HEK293T (cell line): ENCODE measurements around the gene CDK17.
"Not testable (repeated sequence)": the region's sequence is repeated elsewhere in the genome, so short reads cannot be mapped to it uniquely, and the experiment has no call there.

Experiments
- CTCF ChIA-PET: fragments of 350-600 bp; formaldehyde crosslinking; extraction: SDS; loops from one replicate; lab custom pipeline; 2021; ENCODE audit warnings: antibody characterized with exemption, inconsistent platforms; lab: Yijun Ruan, JAX
- POLR2A ChIA-PET: fragments of 350-600 bp; formaldehyde crosslinking; extraction: SDS; loops from one replicate; lab custom pipeline; 2020; ENCODE audit warnings: antibody characterized with exemption, inconsistent platforms; lab: Yijun Ruan, JAX
- DNase-seq: peaks from one replicate; pipeline ENCODE4 v3.0.0; 2012; ENCODE audit warnings: mixed read lengths; ENCODE audit errors: extremely low spot score
- ARNT ChIP-seq: fragments of 450-650 bp; IDR thresholded peaks from 2 replicates; pipeline ENCODE4 v1.6.1; 2017; ENCODE audit warnings: mild to moderate bottlenecking
- BHLHE40 ChIP-seq: fragments of 450-650 bp; IDR thresholded peaks from 2 replicates; pipeline ENCODE4 v1.6.1; 2016; ENCODE audit warnings: mild to moderate bottlenecking, moderate library complexity, borderline replicate concordance
- CTBP1 ChIP-seq: fragments of 450-650 bp; IDR thresholded peaks from 2 replicates; pipeline ENCODE4 v1.6.1; 2016; ENCODE audit warnings: borderline replicate concordance
- ELF4 ChIP-seq: fragments of 450-650 bp; IDR thresholded peaks from 2 replicates; pipeline ENCODE4 v1.6.1; 2017; ENCODE audit warnings: antibody characterized with exemption
- FOXA1 ChIP-seq: fragments of 450-650 bp; IDR thresholded peaks from 2 replicates; pipeline ENCODE4 v1.6.1; 2016; ENCODE audit warnings: mild to moderate bottlenecking
- FOXK2 ChIP-seq: fragments of 450-650 bp; IDR thresholded peaks from 2 replicates; pipeline ENCODE4 v1.6.1; 2016; ENCODE audit warnings: mild to moderate bottlenecking
- FOXM1 ChIP-seq: fragments of 450-650 bp; IDR thresholded peaks from 2 replicates; pipeline ENCODE4 v1.6.1; 2017; ENCODE audit warnings: mild to moderate bottlenecking, borderline replicate concordance
- HDGF ChIP-seq: fragments of 450-650 bp; IDR thresholded peaks from 2 replicates; pipeline ENCODE4 v1.6.1; 2017; ENCODE audit warnings: antibody characterized with exemption, borderline replicate concordance
- L3MBTL2 ChIP-seq: fragments of 450-650 bp; conservative IDR thresholded peaks from 2 replicates; pipeline ENCODE4 v1.6.1; 2016; ENCODE audit warnings: mild to moderate bottlenecking
- LEF1 ChIP-seq: fragments of 450-650 bp; IDR thresholded peaks from 2 replicates; pipeline ENCODE4 v1.6.1; 2017; ENCODE audit warnings: mild to moderate bottlenecking, borderline replicate concordance
- NFRKB ChIP-seq: fragments of 450-650 bp; IDR thresholded peaks from 2 replicates; pipeline ENCODE4 v1.6.1; 2016; ENCODE audit warnings: mild to moderate bottlenecking, moderate library complexity
- SP1 ChIP-seq: fragments of 450-650 bp; IDR thresholded peaks from 2 replicates; pipeline ENCODE4 v1.6.1; 2017
- SUZ12 ChIP-seq: fragments of 450-650 bp; IDR thresholded peaks from 2 replicates; pipeline ENCODE4 v1.6.1; 2016; ENCODE audit warnings: mild to moderate bottlenecking
- TARDBP ChIP-seq: fragments of 450-650 bp; IDR thresholded peaks from 2 replicates; pipeline ENCODE4 v1.6.1; 2016
- ZNF384 ChIP-seq: fragments of 450-650 bp; IDR thresholded peaks from 2 replicates; pipeline ENCODE4 v1.6.1; 2016
- TF ChIP-seq, protein P1 (sequence below): fragments of 450-650 bp; IDR thresholded peaks from 2 replicates; pipeline ENCODE4 v1.6.1; 2016

CDK17 gene

DNA sequence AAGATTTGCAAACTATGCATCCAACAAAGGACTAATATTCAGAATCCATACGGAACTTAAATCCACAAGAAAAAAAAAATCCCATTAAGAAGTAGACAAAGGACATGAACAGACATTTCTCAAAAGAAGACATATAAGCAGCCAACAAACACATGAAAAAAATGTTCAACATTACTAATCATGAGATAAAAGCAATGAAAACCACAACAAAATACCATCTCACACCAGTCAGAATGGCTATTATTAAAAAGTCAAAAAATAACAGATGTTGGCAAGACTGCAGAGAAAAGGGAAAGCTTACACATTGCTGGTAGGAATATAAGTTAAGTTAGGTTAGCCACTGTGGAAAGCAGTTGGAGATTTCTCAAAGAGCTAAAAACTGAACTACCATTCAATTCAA is 16.2 kb downstream of the CDK17 start:
- ChIA-PET POLR2A (no interaction called here), CTCF (no interaction called here)
- TF ChIP-seq, protein P1, sequence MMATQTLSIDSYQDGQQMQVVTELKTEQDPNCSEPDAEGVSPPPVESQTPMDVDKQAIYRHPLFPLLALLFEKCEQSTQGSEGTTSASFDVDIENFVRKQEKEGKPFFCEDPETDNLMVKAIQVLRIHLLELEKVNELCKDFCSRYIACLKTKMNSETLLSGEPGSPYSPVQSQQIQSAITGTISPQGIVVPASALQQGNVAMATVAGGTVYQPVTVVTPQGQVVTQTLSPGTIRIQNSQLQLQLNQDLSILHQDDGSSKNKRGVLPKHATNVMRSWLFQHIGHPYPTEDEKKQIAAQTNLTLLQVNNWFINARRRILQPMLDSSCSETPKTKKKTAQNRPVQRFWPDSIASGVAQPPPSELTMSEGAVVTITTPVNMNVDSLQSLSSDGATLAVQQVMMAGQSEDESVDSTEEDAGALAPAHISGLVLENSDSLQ, result no peak
- TF ChIP-seq SUZ12, result no peak
- no peak for TF ChIP-seq CTBP1
- TF ChIP-seq FOXM1, result no peak
- TF ChIP-seq ARNT, result no peak
- no peak for TF ChIP-seq FOXA1
- no peak for TF ChIP-seq FOXK2
- no peak for TF ChIP-seq L3MBTL2
- no peak for TF ChIP-seq TARDBP
- TF ChIP-seq HDGF, result no peak
- DNase-seq, result no peak

DNA sequence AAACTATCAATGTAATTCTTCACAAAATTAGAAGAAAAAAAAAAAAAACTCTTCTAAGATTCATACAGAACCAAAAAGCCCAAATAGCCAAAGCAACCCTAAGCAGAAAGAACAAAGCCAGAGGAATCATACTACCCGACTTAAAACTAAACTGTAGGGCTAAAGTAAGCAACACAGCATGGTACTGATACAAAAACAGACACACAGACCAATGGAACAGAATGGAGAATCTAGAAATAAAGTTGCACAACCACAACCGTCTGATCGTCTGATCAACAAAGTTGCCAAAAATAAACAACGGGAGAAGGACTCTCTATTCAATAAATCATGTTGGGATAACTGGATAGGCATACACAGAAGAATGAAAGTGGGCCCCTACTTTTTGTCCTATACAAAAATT is 16.9 kb downstream of the CDK17 start:
- CTCF ChIA-PET, result no interaction called here
- TF ChIP-seq FOXA1 (no peak), FOXK2 (no peak)
- POLR2A ChIA-PET, result no interaction called here
- no peak for DNase-seq

DNA sequence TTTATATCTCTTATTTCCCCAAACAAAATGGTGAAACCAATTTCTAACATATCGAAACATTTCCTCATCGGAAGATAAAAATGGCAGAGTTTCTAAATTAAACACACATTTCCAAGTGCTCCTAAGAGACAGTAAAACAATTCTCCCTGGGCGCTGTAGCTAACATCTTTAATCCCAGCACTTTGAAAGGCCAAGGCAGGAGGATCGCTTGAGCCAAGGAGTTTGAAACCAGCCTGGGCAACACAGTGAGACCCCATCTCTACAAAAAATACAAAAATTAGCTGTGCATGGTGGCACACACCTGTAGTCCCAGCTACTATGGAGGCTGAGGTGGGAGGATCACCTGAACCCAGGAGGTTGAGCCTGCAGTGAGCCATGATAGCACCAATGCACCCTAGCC is 20.5 kb downstream of the CDK17 start:
- DNase-seq, POLR2A ChIA-PET, CTCF ChIA-PET: not testable (repeated sequence)

DNA sequence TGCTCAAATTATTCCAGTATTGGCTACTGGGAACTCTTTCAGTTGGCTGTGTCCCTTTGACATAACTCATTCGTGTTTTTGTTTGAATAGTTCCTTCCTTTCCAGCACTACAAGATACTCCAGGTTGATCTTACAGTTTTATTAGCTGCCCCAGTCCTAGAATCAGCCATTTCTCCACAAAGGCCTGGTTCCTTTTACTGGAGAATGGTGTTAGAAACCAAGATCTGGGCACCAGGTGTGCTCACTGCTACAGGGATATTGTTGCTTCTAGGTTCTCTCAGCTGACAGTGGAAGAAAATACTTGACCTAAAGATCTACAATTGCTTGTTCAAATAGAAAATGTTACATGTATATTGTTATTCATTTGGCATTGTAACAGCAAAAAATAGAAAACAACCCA is 21.9 kb downstream of the CDK17 start:
- ChIA-PET CTCF (no interaction called here), POLR2A (no interaction called here)
- TF ChIP-seq LEF1 (no peak), FOXM1 (no peak), ARNT (no peak), NFRKB (no peak), SP1 (no peak), CTBP1 (no peak), SUZ12 (no peak), TARDBP (no peak), FOXK2 (no peak), HDGF (no peak), ZNF384 (no peak), ELF4 (no peak), FOXA1 (no peak), BHLHE40 (no peak), L3MBTL2 (no peak)
- TF ChIP-seq, protein P1, result no peak
- DNase-seq, result no peak

DNA sequence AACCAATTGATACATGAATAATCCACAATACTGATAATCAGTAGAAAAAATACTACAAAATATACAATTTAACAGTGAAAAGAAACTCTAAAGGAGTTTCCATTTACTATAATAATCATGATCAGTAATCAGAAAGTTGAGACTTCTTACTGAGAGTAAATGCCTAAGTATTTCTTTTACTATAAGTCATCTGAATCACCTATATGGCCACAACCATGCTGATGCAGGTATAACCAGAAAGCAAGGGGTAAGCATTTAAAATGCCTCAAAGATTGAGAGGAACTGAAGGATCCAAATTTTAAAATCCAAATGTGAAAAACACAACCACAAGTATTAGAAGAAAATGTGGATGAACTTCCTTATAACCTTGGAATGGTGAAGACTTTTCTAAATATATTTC is 23.4 kb downstream of the CDK17 start:
- no peak for DNase-seq
- TF ChIP-seq FOXM1, result no peak
- no peak for TF ChIP-seq SUZ12
- no peak for TF ChIP-seq SP1
- no peak for TF ChIP-seq HDGF
- TF ChIP-seq BHLHE40, result no peak
- no peak for TF ChIP-seq ARNT
- TF ChIP-seq L3MBTL2, result no peak
- no peak for TF ChIP-seq ZNF384
- ChIA-PET CTCF (interaction anchor here (1.2 kb wide), 1 partner anchor 23 kb away, joined by 3 read pairs; the partner anchor contains the start of gene CDK17), POLR2A (no interaction called here)

DNA sequence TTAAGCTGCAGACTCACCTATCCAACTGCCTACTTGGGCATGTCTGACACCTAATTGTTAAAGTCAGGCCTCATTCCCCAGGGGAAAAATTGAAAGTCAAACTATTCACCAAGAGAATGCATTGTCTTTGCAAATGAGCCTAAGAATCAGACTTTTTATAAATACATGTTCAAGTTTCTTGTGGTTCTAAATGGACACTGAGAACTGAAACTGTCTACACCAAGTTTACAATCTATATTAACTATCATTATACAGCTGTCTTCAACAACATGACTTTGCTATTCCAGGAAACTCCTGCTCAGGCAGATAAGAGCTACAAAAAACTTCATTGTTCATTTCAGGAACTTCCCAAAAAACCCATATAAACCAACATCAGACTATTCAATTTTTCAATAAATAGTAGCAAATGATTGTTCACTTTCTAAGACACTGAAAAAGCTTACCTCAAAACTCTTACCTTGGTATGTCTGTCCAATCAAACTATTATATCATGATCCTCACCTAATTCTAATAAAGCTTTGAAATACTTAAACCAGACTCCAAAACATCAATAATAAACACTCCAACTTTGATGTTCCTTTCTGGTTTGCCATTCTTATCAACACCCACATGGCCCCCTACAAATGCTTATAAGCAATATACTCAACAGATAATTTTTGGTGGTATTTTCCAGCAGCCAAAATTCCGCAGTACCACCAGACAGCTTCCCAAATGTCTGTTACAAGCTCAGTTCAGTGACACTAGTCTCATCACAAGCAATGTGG is 24.2 kb downstream of the CDK17 start:
- TF ChIP-seq SUZ12 (no peak), ZNF384 (no peak), NFRKB (no peak), L3MBTL2 (no peak), CTBP1 (no peak)
- ChIA-PET POLR2A (no interaction called here), CTCF (interaction anchor here (1.2 kb wide), 1 partner anchor 24 kb away, joined by 3 read pairs; the partner anchor contains the start of gene CDK17)
- no peak for DNase-seq

DNA sequence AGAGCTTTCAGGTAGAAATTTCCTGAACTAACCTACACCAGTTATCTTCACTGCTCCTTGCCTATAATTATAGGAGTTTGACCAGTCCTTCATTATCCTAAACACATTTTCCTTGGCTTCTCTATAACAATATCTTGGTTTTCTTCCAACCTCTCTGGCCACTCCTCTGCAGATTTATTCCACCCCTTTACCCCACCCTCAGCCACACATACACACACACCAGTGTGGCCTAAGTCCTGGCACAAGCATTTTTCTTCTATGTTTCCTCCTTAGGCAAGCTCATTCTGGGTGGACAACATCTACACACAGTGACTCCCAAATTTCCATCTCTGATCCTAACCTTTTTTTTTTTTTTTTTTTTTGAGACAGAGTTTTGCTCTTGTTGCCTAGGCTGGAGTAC is 25.1 kb downstream of the CDK17 start:
- DNase-seq, result no peak
- TF ChIP-seq, protein P1, result no peak
- no peak for TF ChIP-seq FOXM1
- no peak for TF ChIP-seq FOXA1
- no peak for TF ChIP-seq ELF4
- TF ChIP-seq BHLHE40, result no peak
- TF ChIP-seq TARDBP, result no peak
- no peak for TF ChIP-seq FOXK2
- no peak for TF ChIP-seq LEF1
- no peak for TF ChIP-seq ARNT
- TF ChIP-seq CTBP1, result no peak
- TF ChIP-seq NFRKB, result no peak
- TF ChIP-seq SUZ12, result no peak
- no peak for TF ChIP-seq SP1
- TF ChIP-seq HDGF, result no peak
- TF ChIP-seq L3MBTL2, result no peak
- no peak for TF ChIP-seq ZNF384
- POLR2A ChIA-PET, result no interaction called here
- CTCF ChIA-PET, result no interaction called here
